GM12892 (cell line): ENCODE measurements around the gene MAPK7.

ENCODE experiments used
- POLR2A ChIP-seq: IDR thresholded peaks from 2 replicates; pipeline ENCODE4 v1.6.1; 2011; ENCODE audit warnings: low read depth, low read length, control low read depth
- POLR2AphosphoS5 ChIP-seq: IDR thresholded peaks from 2 replicates; pipeline ENCODE4 v1.6.1; 2011; ENCODE audit warnings: low read depth, low read length, control low read depth
- TAF1 ChIP-seq: IDR thresholded peaks from 2 replicates; pipeline ENCODE4 v1.6.1; 2011; ENCODE audit warnings: low read depth, mild to moderate bottlenecking, control low read depth, low read length, borderline replicate concordance

GRCh38 chr17:19410875-19411620 lies 32.8 kb downstream of the MAPK7 start, which contains the start of gene RNF112:
- TF ChIP-seq POLR2A (no peak), TAF1 (no peak), POLR2AphosphoS5 (no peak)
